ENCODE results near the gene TRPV2.

- TF ChIP-seq CTCF (conservative IDR thresholded peaks at IDR 0.05; ENCODE audit: low read length) (no peak), EZH2phosphoT487 (IDR thresholded peaks at IDR 0.05; ENCODE audit: borderline replicate concordance, low read depth, low read length) (no peak)
Observed at GRCh38 chr17:16448490-16448889, 33.1 kb downstream of the TRPV2 start.

Measured in OCI-LY7 (cell line).